GM19240 (cell line): ENCODE data around the gene EN1.

Source experiments
- DNase-seq: peaks from one replicate; pipeline ENCODE4 v3.0.0; 2011; ENCODE audit warnings: low spot score; ENCODE audit not compliant: insufficient read length

Gene EN1

GRCh38 chr2:118856330-118856977 is 9.0 kb upstream of the EN1 start:
- DNase-seq = no peak

GRCh38 chr2:118855451-118856279 is 8.2 kb upstream of the EN1 start:
- DNase-seq = peak; percentile 85

DNA sequence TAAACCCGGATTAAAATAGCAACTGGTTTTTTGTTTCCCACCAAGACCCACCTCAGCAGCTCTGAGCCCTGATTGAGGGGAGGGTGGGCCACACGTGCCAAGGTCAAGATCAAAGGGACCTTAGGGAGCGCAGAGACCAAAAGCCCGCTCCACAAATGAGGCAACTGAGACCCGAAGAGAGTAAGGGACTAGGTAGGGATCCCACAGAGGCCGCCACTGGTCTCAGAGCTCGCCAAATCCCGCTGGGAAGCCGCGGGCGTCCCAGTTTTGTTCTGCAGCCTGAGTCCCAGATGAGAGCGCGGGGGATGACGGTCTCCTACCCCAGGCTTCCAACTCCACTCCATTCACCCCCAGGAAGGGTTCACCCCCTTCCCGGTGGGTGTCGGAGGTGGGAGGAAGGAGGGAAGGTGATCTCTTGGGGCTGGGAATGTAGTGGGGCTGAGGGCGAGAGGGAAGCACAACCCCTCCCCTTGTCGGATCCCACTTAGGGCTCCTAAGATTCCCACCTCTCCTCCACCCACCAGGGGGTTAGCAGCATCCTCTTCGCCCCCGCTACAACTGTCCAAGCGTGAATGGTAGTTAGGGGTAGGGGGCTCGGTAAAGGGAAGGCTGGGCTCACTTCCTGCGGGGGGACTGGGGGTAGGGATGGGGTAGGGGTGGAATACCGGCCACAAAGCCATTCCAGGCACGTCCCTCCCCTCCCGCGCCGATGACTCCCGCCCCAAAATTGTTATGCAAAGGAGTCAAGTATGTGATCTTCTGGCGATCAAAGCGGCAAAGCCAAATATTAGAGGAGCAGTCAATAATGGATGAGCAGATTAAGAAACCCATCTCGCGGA is 7.3 kb upstream of the EN1 start:
- DNase-seq = no peak

DNA sequence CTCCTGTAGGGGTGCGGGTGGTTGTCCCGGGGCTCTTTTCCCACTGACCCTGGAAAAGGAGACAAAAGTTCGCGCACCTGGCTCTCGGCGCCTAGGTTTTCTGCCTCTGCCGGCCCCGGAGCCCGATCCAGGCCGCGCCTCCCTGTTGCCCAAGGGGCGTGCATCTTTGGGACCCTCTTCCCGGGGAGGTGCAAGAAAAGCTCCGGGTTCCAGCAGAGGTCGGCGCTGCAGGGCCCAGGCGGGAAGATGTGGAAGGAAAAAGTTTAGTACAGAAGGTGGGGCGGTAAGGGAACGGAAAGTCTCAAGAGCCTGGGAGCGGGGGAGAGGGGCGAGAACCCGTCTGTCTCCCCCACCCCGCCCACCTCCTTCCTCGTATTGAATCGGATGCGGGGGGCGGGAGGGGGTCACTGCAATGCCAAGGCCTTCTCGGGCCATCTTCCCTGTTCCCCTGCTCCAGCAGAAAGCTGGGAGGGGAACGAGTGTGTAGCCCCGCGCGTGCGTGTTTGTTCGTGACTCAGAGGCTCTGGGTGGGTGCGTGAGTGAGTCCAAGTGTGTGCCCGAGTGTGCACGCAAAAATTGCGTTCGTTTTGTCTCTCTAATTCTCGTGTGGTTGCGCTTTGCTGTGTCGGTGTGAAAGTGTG is 6.3 kb upstream of the EN1 start:
- no peak for DNase-seq

DNA sequence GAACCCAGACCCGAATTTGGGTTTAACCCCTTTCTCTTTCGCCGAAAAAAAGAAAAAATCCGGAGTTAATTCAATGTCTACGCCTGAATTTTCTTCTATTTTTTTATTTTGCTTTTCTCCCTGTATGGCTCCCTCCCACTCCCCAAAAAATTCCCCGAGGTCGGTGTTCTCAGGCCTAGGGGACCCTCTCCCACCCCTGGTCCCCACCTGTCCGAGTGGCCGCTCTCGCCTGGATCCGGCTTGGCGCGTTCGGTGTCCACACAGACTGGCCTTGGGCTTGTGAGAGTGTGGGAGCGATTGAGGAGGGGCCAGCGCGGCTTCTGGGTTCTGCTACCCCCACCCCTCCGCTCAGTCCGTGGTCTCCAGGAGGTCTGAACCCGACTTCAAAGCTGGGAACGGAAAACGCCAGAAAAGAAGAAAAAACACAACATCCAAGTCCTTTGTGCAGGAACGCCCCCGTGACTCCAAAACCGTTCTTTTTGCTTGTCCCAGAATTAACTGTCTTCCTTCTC is 5.7 kb upstream of the EN1 start:
- DNase-seq = no peak

- no peak for DNase-seq
Measured at GRCh38 chr2:118852605-118853128, 5.2 kb upstream of the EN1 start.

DNA sequence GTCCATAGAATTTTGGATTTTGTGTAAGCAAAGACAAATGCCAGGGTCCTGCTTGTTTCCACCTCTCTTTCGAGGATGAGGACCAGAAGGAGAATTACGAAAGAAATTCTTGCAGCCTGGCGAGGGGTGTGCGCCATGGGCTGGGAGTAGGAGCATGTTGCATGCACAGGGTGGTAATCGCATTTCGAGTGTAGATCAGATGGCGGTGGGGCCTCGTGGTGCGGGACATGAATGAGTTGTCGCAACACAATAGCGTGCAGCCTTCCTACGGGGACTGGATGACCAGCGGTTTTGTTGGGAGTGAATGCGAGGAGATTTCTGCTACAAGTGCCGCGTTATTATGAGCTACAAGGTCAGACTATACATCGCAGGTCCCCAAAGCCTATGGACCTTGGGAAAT is 4.2 kb upstream of the EN1 start:
- no peak for DNase-seq

DNA sequence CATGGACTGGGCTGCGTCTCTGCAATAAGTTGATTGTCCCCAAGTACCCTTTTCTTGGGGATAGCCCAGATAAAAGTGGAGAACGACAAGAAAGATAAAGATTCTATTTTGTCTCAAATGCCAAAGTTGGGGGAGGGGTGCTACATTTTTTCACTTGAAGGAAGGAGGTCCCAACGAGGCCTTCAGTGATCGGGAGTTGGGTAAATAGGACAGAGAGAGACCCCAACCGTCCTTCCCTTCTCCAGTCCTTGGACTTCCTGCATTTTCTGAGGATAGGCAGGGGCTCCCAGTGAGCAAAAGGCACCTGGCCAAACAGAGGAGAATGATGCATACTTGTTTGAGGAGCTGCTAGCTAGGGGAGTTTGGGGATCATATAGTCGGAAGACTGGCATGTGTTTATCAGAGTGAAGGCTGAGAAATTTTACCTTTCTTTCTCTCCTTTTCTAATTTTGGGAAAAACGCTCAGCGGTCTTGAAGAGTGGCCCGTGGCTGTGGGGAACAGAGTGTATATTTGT is 3.5 kb upstream of the EN1 start:
- DNase-seq = no peak

DNA sequence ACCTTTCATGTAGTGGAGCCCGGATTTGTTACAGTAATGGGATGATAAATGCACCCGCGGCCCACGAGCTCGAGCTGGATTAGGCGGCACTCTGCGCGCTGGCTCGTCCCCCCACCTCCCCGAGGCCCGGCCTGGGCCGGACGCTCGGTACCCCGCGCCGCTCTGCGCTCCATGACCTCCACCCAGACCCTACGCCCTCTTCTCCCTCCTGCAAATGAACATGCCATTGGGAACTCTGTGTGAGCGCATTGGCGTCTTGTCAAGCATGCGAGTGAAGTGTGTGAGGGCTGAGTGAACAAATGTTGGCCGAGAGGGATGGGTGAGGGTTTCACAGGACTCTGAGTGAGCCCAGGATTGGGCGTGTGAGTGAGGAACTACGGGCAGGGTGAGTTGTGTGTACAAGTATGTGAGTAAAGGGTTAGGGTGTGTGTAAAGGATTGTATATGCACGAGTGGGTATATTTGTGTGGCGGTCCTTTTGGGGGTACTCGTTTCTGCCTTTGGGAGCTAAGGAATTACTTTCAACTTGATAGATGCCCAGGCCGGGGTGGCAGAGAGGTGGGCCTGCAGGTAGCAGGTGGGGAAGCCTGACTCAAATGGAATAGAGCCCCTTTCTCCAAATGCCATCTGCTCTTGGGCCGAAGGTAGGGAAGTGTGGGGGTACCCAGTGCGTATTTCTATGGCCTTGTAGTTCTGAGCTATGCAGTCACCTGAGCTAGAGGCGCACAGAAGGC is 2.9 kb upstream of the EN1 start:
- no peak for DNase-seq

DNA sequence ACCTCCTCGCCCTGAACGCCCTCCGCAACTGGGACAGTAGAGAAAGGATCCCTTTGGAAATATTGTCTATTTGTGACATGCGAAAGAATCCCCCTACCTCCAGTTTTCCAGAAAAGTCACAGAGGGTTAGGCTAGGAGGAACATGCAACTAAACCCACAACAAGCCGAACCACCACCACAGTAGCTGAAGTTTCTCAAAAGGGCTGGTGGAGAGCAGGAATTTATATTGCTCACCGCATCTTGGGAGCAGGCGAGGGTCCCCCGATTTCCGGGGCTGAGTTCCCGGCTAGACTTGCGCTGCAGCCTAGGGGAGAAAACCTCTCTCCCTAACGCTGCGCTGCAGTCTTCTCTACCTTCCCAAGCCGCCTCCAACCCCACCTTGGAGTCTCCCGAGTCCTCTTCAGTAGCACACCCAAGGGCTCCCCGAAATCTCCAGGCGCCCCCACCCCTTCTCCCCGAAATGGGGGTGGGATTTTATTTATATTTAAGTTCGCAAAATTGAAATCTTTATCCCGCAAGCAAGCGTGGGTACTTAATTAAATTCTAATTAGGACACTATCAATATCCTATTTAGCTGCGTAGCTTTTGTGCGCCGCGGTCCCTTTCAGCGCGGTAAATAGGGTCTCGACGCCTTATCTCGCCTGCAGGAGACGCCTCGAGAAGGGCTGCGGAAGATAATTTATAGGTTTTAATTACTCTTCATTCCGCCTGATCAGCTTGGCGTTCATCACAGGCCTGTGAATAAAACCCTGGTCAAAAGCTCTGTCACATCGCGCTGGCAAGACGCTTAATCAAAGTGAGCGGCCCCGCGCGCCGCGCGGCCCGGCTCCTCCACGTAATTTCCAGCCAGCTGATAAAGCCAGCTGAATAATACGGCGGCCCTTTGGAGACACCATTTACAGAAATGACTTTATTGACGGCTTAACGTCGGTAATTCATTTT is 2.0 kb upstream of the EN1 start:
- no peak for DNase-seq

DNA sequence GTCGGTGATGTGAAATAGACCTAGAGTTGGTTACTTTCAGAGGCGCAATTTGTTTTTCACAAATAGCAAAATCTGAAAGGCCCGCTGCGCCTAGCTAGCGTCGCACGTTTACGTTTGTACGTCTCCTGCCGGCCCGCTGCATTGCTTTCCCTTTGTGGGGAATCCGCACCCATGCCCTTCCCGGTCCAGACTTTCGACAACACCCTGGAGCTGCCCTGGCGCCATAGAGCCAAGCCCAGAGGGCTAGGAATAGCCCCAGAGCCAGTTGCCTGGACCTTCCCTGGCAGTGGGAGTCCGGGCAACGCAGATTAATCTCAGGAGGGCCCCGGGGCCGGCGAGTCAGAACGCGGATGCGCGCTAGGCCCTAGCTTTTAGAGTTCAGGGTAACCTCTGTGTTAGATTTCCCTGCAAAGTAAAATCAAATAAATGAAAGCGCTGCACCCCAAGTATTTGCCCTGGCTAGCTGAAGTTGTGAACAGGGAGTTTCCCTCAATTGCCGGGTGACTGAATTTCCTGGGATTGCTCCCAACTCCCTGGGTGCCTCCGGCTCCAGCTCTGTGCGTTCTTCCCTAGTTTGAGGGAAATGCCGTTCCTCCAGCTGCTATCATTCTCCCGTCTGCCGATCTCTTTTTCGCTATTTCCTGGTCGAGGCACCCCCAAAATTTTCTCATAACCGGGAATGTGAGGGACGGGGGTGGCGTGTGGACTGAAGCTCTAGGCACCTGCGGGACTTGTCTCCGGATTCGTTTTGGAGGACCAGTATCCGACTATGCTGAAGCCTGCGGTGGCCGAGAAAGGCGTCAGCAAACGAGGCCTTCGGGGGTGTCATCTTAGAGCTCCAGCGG is 1.2 kb upstream of the EN1 start:
- no peak for DNase-seq

DNA sequence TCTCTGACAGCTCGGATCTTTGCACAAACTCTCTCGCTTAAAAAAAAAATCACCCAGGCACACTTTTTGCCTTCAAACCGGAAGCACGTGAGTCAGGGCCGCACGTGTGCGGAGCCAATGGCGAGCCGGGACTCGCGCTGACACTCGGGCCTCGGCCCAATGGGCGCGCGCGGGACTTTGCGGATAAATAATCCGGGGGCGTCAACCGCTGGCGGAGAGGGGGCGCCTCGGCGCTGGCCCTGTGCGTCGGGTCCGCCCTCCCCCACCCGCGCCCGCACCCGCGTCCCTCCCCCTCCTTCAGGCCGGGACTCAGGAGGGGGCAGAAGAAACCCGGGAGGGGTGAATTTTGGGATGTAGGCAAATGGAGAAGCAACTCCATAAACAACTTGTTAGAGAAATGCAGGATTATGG is 319 bp upstream of the EN1 start:
- DNase-seq = no peak

DNA sequence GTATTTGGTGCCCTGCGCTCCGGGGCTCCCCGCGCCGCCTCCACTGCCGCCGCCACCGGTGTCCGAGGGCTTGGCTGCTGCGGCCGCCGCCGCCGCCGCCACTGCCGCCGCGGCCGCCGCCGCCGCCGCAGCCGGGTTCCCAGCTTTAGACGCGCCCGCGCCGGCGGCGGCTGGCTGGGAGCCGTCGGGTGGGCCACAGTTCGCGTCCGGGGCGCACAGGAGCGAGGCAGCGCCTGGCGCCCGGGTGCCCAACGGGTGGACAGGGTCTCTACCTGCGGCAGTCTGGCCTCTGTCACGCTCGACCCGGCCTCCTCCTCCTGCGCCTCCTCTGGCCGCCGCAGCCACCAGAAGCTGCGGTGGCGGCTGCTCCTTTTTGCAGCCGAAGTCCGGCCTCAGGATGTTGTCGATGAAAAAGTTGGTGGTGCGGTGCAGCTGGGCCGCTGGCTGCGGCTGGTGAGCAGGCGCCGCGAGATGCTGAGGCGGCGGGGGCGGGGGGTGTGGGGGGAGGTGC is 951 bp downstream of the EN1 start:
- no peak for DNase-seq

DNA sequence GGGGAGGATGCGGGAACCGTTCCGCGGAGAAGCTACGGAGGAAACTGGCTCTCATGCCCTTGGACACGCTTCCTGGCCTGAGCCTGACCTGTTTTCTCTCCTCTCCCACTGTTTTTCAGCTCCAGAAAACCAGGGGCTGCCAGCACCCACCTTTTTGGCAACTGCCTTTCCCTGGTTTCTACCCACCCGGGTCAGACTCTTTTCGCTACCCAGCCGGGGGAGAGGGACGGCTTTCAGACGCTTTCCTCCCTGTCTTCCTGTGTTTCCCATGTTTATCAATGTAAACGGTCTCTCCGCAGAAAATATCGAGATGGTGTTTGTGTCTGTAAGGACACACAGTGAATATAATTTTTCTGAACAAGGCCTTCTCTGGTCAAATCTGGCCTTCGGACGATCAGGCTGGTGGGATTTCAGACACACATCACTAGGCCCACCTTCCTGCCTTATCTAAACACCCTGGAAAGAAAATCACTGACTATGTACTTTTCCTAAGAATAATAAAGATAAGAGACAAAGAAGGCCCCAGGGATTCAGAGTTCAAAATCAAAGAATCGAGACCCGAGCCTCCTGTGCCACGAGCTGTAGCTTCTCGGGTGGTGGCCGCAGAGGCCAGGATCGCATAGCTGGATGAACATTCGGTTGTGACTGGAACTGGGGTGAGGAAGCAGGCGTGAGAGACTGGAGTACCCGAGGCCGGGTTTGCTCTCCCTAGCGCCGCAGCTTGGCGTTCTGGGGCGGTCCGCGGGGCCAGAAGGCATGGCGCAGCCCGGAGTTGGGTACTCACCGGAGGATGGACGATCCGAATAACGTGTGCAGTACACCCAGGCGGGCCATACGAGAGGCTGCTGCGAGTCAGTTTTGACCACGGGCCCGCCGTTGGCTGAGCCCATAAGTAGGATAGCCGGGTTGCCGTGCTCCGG is 1.7 kb downstream of the EN1 start:
- no peak for DNase-seq

DNA sequence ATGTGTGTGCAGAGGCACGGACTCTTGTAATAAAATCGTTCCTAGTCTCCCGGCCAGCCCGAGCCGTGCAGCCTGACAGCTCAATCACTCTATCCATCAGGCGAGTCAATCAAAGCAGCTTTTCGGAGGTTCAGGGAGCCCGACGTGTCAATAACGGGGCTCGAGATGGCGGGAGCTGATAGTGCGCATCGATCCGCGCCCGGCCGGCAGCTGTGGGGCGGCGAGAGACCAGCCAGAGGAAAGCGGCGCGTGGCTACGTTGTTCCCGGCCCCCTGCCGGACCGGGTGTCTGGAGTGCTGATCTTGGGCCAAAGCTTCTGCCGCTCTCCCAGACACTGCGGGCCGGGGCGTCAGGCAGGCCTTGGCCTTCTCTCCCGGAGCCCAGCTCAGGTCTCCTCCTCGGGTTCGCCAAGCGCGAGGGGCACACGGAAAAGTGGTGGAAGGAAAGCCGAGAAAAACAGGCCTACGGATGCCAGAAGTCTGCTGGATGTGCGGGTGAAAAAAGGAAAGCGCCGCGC is 2.4 kb downstream of the EN1 start:
- DNase-seq = no peak

DNA sequence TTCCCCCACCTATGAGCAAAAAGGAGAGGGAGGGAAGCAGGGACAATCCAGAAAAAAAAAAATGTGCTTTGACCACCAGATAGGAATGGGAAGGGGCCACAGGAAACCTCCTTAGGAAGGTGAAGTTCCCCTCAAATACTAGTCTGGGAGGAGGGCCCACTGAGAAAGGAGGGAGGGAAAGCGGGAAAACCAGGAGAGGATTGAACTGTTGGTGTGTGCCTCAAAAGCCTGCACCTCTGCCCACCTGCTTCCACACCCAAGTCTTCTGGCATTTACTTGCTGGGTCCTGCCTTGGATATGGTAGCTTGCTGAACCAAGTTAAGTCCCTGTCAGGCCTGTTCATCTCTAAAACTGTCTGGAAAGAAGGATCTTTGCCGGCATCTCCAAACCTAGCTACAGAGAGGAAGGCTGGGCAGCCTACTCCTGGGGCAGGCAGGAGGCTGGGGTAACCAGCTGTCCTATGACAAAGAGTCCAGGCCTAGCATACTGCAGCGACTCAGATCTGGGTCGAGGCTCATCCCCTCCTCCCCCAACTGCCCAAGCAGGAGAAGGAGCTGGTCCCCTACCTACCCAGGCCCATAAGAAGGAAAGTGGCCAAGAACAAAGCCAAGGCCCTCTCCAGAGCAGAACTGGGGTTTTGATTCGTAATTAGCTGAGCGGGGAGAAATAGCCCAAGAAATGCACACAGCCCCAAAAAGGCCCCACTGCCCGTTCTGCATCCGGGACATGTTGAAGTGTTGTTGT is 3.0 kb downstream of the EN1 start:
- DNase-seq = no peak
